ENCODE data around the gene KIR3DL1.
"Not testable (repeated sequence)": the region's sequence is repeated elsewhere in the genome, so short reads cannot be mapped to it uniquely, and the experiment has no call there.

GRCh38 chr19:54825326-54825725 lies 9.1 kb downstream of the KIR3DL1 start:
- not testable (repeated sequence) for TF ChIP-seq CTCF (IDR thresholded peaks at IDR 0.05); EP300 (IDR thresholded peaks at IDR 0.05; ENCODE audit: low read depth); POLR2A (IDR thresholded peaks at IDR 0.05); POLR2AphosphoS5 (IDR thresholded peaks at IDR 0.05)
